ENCODE results near the gene MBNL1. TPM values are rescaled to one million over a fixed set of nuclear protein-coding genes. Genes with fewer than 3 reads are reported as not detected.

The MBNL1 gene
- total RNA-seq, 1 donor from 2014 or later: 14.7 TPM

DNA sequence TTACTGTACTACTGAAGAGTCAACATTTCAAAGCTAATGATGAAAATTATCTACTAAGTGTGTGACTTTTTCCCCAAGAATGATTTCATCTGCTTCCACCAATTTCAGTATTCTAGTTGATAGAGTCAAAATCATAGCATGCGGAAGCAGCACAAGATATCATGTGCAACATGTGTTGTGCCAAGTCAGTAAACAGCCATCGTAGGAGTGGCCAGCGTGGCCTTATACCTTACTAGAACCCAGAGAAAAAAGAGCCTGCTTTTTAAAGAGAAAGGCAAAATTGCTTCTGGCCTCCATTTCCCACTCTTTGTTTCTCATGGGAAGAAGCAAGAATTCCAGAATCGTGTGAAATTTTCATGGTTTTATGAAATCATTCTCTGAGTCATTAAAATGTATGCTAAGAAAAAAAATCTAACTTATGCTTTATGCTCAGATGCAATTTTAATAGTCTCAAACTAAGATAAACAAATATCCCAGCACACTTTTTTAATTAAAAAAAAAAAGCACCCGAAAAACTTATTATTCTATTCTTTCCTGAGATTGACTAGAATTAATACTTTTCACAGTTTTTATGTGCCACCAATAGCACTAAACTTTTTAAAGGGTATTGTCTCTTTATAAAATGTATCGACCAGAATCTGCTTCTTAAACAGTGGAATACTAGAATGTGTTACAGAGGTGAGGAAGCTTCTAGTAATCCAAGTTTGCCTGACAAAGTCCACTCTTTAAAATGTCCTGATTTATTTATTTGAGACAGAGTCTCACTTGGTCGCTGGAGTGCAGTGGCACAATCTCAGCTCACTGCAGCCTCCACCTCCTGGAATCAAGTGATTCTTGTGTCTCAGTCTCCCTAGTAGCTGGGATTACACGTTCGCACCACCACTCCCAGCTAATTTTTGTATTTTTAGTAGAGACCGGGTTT, 87.3 kb downstream of the MBNL1 start:
- no peaks in the 10 kb centered on the region for H3K36me3 Mint-ChIP-seq
- no peaks in the 10 kb centered on the region for H3K27me3 Mint-ChIP-seq (ENCODE audit: insufficient read depth, low read depth)
- Histone ChIP-seq H4K20me1 (ENCODE audit: low read depth) (no peaks in the 10 kb centered on the region), H3K27ac (no peak overlapping the region), H3K4me1 (peaks cover 11% of the 10 kb centered on the region), H3K79me2 (ENCODE audit: low read depth) (no peaks in the 10 kb centered on the region), H3K9me3 (ENCODE audit: low read depth) (no peaks in the 10 kb centered on the region), H3K9ac (no peak overlapping the region), H3K27me3 (no peaks in the 10 kb centered on the region), H3F3A (ENCODE audit: low read depth) (no peaks in the 10 kb centered on the region), H3K36me3 (no peaks in the 10 kb centered on the region), H2AFZ (replicated peaks) (no peak overlapping the region), H3K4me3 (no peak overlapping the region), H3K4me2 (no peak overlapping the region)
- H3K9me3 Mint-ChIP-seq: no peaks in the 10 kb centered on the region
- no peak for DNase-seq (ENCODE audit: low spot score)
- no peak overlapping the region for H3K27ac Mint-ChIP-seq
- no peak overlapping the region for H3K4me3 Mint-ChIP-seq
- peaks cover under 1% of the 10 kb centered on the region for H3K4me1 Mint-ChIP-seq
- TF ChIP-seq, protein P1, sequence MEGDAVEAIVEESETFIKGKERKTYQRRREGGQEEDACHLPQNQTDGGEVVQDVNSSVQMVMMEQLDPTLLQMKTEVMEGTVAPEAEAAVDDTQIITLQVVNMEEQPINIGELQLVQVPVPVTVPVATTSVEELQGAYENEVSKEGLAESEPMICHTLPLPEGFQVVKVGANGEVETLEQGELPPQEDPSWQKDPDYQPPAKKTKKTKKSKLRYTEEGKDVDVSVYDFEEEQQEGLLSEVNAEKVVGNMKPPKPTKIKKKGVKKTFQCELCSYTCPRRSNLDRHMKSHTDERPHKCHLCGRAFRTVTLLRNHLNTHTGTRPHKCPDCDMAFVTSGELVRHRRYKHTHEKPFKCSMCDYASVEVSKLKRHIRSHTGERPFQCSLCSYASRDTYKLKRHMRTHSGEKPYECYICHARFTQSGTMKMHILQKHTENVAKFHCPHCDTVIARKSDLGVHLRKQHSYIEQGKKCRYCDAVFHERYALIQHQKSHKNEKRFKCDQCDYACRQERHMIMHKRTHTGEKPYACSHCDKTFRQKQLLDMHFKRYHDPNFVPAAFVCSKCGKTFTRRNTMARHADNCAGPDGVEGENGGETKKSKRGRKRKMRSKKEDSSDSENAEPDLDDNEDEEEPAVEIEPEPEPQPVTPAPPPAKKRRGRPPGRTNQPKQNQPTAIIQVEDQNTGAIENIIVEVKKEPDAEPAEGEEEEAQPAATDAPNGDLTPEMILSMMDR (IDR thresholded peaks at IDR 0.05): no peak
- TF ChIP-seq EZH2 (IDR thresholded peaks at IDR 0.05) (no peak), EZH2phosphoT487 (IDR thresholded peaks at IDR 0.05) (no peak)

DNA sequence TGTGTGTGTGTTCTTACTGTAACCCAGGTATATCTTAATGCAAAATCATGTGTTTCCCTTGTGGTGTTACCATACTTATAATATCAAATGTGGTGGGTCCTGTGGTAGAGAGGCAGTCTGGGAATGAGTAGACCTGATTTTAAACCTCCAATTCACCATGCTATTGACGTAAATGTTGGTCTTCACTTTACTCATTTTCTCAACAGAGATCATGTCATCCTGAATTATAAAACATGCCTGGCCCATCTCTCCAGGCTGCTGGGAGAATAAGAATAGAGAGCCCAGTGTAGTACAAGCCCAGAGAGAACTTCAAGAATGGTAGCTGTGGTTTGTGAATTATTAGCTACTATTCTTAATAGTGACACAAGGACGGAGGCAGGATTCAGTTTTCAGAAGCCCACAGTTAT, 88.1 kb downstream of the MBNL1 start:
- no peak overlapping the region for H3K27ac Mint-ChIP-seq
- DNase-seq (ENCODE audit: low spot score): no peak
- Histone ChIP-seq H3K27me3 (no peaks in the 10 kb centered on the region), H3K9me3 (ENCODE audit: low read depth) (no peaks in the 10 kb centered on the region), H3K4me2 (no peak overlapping the region), H2AFZ (replicated peaks) (no peak overlapping the region), H3F3A (ENCODE audit: low read depth) (no peaks in the 10 kb centered on the region), H3K36me3 (no peaks in the 10 kb centered on the region), H4K20me1 (ENCODE audit: low read depth) (no peaks in the 10 kb centered on the region), H3K4me3 (no peak overlapping the region), H3K27ac (no peak overlapping the region), H3K79me2 (ENCODE audit: low read depth) (no peaks in the 10 kb centered on the region), H3K4me1 (peaks cover 19% of the 10 kb centered on the region), H3K9ac (no peak overlapping the region)
- H3K9me3 Mint-ChIP-seq: no peaks in the 10 kb centered on the region
- H3K27me3 Mint-ChIP-seq (ENCODE audit: insufficient read depth, low read depth): no peaks in the 10 kb centered on the region
- no peak overlapping the region for H3K4me3 Mint-ChIP-seq
- TF ChIP-seq EZH2phosphoT487 (IDR thresholded peaks at IDR 0.05) (no peak), EZH2 (IDR thresholded peaks at IDR 0.05) (no peak)
- TF ChIP-seq, protein P1 (IDR thresholded peaks at IDR 0.05): no peak
- peaks cover 4% of the 10 kb centered on the region for H3K4me1 Mint-ChIP-seq
- H3K36me3 Mint-ChIP-seq: no peaks in the 10 kb centered on the region

DNA sequence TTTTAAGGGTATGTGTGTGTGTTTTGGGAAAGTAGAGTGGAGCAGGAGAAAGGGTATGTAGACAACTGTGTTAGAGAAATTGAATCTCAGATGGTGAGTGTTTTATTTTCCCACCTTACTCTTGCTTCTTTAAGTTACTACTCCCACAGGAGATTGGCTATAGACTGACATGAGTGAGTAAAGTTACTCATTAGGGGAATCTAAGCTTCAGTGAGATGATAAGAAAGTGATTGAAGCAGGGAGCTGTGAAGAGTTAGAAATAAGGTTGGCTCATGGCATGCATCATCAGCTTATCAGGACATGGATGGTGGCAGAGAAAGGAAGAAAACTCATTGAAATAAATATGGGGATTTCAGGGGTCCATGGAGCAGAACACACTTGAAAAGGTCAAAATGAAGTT, 88.9 kb downstream of the MBNL1 start:
- Histone ChIP-seq H3K27me3 (no peaks in the 10 kb centered on the region), H3K36me3 (no peaks in the 10 kb centered on the region), H3K9me3 (ENCODE audit: low read depth) (no peaks in the 10 kb centered on the region), H2AFZ (replicated peaks) (no peak overlapping the region), H3K79me2 (ENCODE audit: low read depth) (no peaks in the 10 kb centered on the region), H4K20me1 (ENCODE audit: low read depth) (no peaks in the 10 kb centered on the region), H3K4me2 (no peak overlapping the region), H3F3A (ENCODE audit: low read depth) (no peaks in the 10 kb centered on the region), H3K4me1 (peaks cover 26% of the 10 kb centered on the region), H3K4me3 (no peak overlapping the region), H3K27ac (no peak overlapping the region), H3K9ac (no peak overlapping the region)
- no peaks in the 10 kb centered on the region for H3K36me3 Mint-ChIP-seq
- no peak overlapping the region for H3K27ac Mint-ChIP-seq
- DNase-seq (ENCODE audit: low spot score): no peak
- H3K4me3 Mint-ChIP-seq: no peak overlapping the region
- TF ChIP-seq, protein P1 (IDR thresholded peaks at IDR 0.05): no peak
- TF ChIP-seq EZH2phosphoT487 (IDR thresholded peaks at IDR 0.05) (no peak), EZH2 (IDR thresholded peaks at IDR 0.05) (no peak)
- H3K27me3 Mint-ChIP-seq (ENCODE audit: insufficient read depth, low read depth): no peaks in the 10 kb centered on the region
- peaks cover 7% of the 10 kb centered on the region for H3K4me1 Mint-ChIP-seq
- H3K9me3 Mint-ChIP-seq: no peaks in the 10 kb centered on the region

Measured in neural progenitor cell (in vitro differentiated cells).